RWPE1 (cell line): ENCODE data around the gene SLC17A8.
"Not testable (repeated sequence)": the region's sequence is repeated elsewhere in the genome, so short reads cannot be mapped to it uniquely, and the experiment has no call there.

Source experiments
- CTCF ChIA-PET: fragments of 350-600 bp; sonication (Branson Sonifier 250); formaldehyde crosslinking; extraction: SDS; loops from one replicate; lab custom pipeline; 2021; lab: Yijun Ruan, JAX
- POLR2A ChIA-PET: fragments of 400-600 bp; formaldehyde crosslinking; extraction: SDS; loops from one replicate; lab custom pipeline; 2020; ENCODE audit warnings: antibody characterized with exemption; ENCODE audit not compliant: low non-redundant PET; lab: Yijun Ruan, JAX
- DNase-seq: peaks from one replicate; pipeline ENCODE4 v3.0.0; 2012; ENCODE audit warnings: low spot score
- H3K27ac ChIP-seq: fragments of 450-650 bp; 2 replicates; pipeline ENCODE4 v1.5.1; 2017
- TF ChIP-seq, protein P1 (sequence below): fragments of 450-650 bp; conservative IDR thresholded peaks from 2 replicates; pipeline ENCODE4 v1.5.1; 2017; ENCODE audit warnings: low read depth, mild to moderate bottlenecking

SLC17A8 gene

GRCh38 chr12:100331871-100332270 is 25.0 kb upstream of the SLC17A8 start:
- no peak overlapping the region for H3K27ac ChIP-seq
- ChIA-PET POLR2A (no interaction called here), CTCF (no interaction called here)
- TF ChIP-seq, protein P1, sequence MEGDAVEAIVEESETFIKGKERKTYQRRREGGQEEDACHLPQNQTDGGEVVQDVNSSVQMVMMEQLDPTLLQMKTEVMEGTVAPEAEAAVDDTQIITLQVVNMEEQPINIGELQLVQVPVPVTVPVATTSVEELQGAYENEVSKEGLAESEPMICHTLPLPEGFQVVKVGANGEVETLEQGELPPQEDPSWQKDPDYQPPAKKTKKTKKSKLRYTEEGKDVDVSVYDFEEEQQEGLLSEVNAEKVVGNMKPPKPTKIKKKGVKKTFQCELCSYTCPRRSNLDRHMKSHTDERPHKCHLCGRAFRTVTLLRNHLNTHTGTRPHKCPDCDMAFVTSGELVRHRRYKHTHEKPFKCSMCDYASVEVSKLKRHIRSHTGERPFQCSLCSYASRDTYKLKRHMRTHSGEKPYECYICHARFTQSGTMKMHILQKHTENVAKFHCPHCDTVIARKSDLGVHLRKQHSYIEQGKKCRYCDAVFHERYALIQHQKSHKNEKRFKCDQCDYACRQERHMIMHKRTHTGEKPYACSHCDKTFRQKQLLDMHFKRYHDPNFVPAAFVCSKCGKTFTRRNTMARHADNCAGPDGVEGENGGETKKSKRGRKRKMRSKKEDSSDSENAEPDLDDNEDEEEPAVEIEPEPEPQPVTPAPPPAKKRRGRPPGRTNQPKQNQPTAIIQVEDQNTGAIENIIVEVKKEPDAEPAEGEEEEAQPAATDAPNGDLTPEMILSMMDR: no peak
- DNase-seq: no peak

GRCh38 chr12:100332852-100333251 is 24.0 kb upstream of the SLC17A8 start:
- CTCF ChIA-PET: interaction anchor here (0.5 kb wide), 1 partner anchor 88 kb away, joined by 3 read pairs; no protein-coding TSS in a partner anchor
- TF ChIP-seq, protein P1: no peak
- DNase-seq: no peak

GRCh38 chr12:100337299-100337698 is 19.6 kb upstream of the SLC17A8 start:
- POLR2A ChIA-PET: no interaction called here
- CTCF ChIA-PET: no interaction called here
- DNase-seq: no peak
- TF ChIP-seq, protein P1: no peak
- H3K27ac ChIP-seq: no peak overlapping the region

More at GRCh38 chr12:100332852-100333251, 24.0 kb upstream of the SLC17A8 start:
- POLR2A ChIA-PET: no interaction called here
- H3K27ac ChIP-seq: no peak overlapping the region

DNA sequence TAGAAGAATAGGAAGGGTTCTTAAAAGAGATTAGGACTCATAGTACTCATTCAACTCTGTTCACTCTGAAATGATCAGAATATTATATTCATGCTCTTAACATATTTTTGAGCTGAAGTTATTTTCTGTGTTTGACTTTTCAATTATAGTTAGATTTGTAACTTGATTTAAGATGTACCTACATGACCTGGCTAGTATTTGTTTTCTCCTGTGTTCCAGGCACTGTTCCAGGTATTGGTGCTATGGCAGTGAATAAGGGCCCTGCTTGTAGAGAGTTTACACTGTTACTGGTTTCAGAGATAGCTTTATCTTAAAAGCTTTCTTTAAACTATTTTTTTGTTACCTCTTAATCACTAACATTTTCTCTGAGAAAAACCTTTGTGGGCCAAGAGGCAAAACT is 19.1 kb upstream of the SLC17A8 start:
- POLR2A ChIA-PET: no interaction called here
- TF ChIP-seq, protein P1: no peak
- CTCF ChIA-PET: no interaction called here
- H3K27ac ChIP-seq: no peak overlapping the region
- DNase-seq: no peak

- no peak for DNase-seq
- no peak overlapping the region for H3K27ac ChIP-seq
- CTCF ChIA-PET: no interaction called here
- POLR2A ChIA-PET: no interaction called here
- TF ChIP-seq, protein P1: no peak
These were observed 17.8 kb upstream of the SLC17A8 start for GRCh38 chr12:100339071-100339470.

DNA sequence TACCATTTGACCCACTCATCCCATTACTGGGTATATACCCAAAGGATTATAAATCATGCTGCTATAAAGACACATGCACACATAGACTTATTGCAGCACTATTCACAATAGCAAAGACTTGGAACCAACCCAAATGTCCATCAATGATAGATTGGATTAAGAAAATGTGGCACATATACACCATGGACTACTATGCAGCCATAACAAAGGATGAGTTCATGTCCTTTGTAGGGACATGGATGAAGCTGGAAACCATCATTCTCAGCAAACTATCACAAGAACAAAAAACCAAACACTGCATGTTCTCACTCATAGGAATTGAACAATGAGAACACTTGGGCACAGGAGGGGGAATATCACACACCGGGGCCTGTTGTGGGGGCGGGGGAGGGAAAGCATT is 14.0 kb upstream of the SLC17A8 start:
- CTCF ChIA-PET: interaction anchor here (0.7 kb wide), 1 partner anchor 179 kb away, joined by 4 read pairs; no protein-coding TSS in a partner anchor
- DNase-seq, POLR2A ChIA-PET, H3K27ac ChIP-seq: not testable (repeated sequence)

DNA sequence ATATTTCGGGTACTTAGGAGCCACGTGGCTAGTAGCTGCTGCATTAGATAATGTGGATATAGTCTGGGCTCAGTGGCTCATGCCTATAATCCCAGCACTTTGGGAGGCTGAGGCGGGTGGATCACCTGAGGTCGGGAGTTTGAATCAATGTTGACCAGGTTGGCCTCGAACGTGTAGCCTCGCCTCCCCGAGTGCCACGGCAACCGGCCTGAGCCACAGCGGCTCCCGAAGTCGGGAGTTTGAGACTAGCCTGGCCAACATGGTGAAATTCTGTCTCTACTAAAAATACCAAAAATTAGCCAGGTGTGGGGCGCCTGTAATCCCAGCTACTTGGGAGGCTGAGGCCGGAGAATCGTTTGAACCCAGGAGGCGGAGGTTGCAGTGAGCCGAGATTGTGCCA is 12.5 kb upstream of the SLC17A8 start:
- POLR2A ChIA-PET, CTCF ChIA-PET, H3K27ac ChIP-seq, DNase-seq: not testable (repeated sequence)
